Fibroblast of lung (primary cell): ENCODE data around the gene PRKAR1A. TPM values are rescaled to one million over a fixed set of nuclear protein-coding genes. Genes with fewer than 3 reads are reported as not detected.
A peak's percentile ranks its signal among the peaks of the same experiment; 100 is the strongest.

Experiments used
- DNase-seq, 2 donors: peaks; one replicate each; pipeline versions ENCODE4 v3.0.0 to v3.0.0-alpha.2; 2010; ENCODE audit warnings: low read depth in 2 of 2
- H2AFZ ChIP-seq: 2 replicates; pipeline ENCODE4 v1.5.1; 2012; ENCODE audit warnings: low read length, control low read depth, inconsistent platforms
- H3K27ac ChIP-seq: 2 replicates; pipeline ENCODE4 v1.5.1; 2011; ENCODE audit warnings: low read length, control low read depth; ENCODE audit not compliant: insufficient read depth
- H3K27me3 ChIP-seq: 2 replicates; pipeline ENCODE4 v1.5.1; 2011; ENCODE audit warnings: mild to moderate bottlenecking, low read length; ENCODE audit not compliant: control insufficient read depth, insufficient read depth
- H3K36me3 ChIP-seq: 2 replicates; pipeline ENCODE4 v1.5.1; 2011; ENCODE audit warnings: low read length; ENCODE audit not compliant: control insufficient read depth, insufficient read depth
- H3K4me1 ChIP-seq: 2 replicates; pipeline ENCODE4 v1.5.1; 2011; ENCODE audit warnings: low read length; ENCODE audit not compliant: control insufficient read depth, insufficient read depth; ENCODE audit errors: extremely low read depth
- H3K4me2 ChIP-seq: 2 replicates; pipeline ENCODE4 v1.5.1; 2011; ENCODE audit warnings: low read length, control low read depth; ENCODE audit not compliant: insufficient read depth; ENCODE audit errors: extremely low read depth
- H3K4me3 ChIP-seq, 4 experiments: fragments of 200-600 bp in 1 of 4; sonication (generic) in 1 of 4; replicated peaks in 1 of 4; 2 replicates each; pipeline ENCODE4 v1.5.1; 2011 to 2016; ENCODE audit warnings: low read length in 4 of 4, low read depth in 3 of 4, mild to moderate bottlenecking in 3 of 4, control low read depth in 2 of 4, inconsistent platforms in 1 of 4, mixed read lengths in 1 of 4; ENCODE audit not compliant: insufficient read depth in 1 of 4; ENCODE audit errors: control extremely low read depth in 1 of 4
- H3K79me2 ChIP-seq: 2 replicates; pipeline ENCODE4 v1.5.1; 2012; ENCODE audit warnings: mild to moderate bottlenecking, low read length, inconsistent platforms; ENCODE audit not compliant: control insufficient read depth, insufficient read depth
- H3K9ac ChIP-seq: 2 replicates; pipeline ENCODE4 v1.5.1; 2011; ENCODE audit warnings: mild to moderate bottlenecking, low read length, control low read depth; ENCODE audit not compliant: insufficient read depth
- H3K9me3 ChIP-seq: 2 replicates; pipeline ENCODE4 v1.5.1; 2012; ENCODE audit warnings: low read depth, low read length; ENCODE audit not compliant: control insufficient read depth, insufficient read depth
- H4K20me1 ChIP-seq: 2 replicates; pipeline ENCODE4 v1.5.1; 2011; ENCODE audit warnings: low read length; ENCODE audit not compliant: control insufficient read depth, insufficient read depth; ENCODE audit errors: extremely low read depth
- EZH2 ChIP-seq: IDR thresholded peaks from 2 replicates; pipeline ENCODE4 v1.5.1; 2012; ENCODE audit warnings: low read length, control low read depth, mild to moderate bottlenecking; ENCODE audit errors: missing control alignments
- polyA plus RNA-seq, 2 donors: library from polyadenylated mRNA; depleted of rRNA in 1 of 2; stranded (reverse) in 1 of 2; unstranded in 1 of 2; fragments of >200 nt; gene quantifications; 2 replicates each; pipeline ENCODE4 v1.2.1, GENCODE V29; 2011 to 2012; ENCODE audit warnings: missing spikeins in 1 of 2
- total RNA-seq: library from RNA; depleted of rRNA; stranded (reverse); fragments of >200 nt; gene quantifications from 2 replicates; pipeline ENCODE4 v1.2.1, GENCODE V29; 2014
- TF ChIP-seq, protein P1 (sequence below), 2 donors: IDR thresholded peaks in 1 of 2; conservative IDR thresholded peaks in 1 of 2; 1 replicate in 1 of 2; 2 replicates in 1 of 2; pipeline ENCODE4 v1.5.1; 2011 to 2012; ENCODE audit warnings: low read length in 2 of 2, control low read depth in 1 of 2, inconsistent platforms in 1 of 2, low read depth in 1 of 2, mild to moderate bottlenecking in 1 of 2

The PRKAR1A gene
- total and polyA plus RNA-seq, 2 donors (not counting 1 experiment from before 2014, with no cell fraction given): 285 to 290 TPM

DNA sequence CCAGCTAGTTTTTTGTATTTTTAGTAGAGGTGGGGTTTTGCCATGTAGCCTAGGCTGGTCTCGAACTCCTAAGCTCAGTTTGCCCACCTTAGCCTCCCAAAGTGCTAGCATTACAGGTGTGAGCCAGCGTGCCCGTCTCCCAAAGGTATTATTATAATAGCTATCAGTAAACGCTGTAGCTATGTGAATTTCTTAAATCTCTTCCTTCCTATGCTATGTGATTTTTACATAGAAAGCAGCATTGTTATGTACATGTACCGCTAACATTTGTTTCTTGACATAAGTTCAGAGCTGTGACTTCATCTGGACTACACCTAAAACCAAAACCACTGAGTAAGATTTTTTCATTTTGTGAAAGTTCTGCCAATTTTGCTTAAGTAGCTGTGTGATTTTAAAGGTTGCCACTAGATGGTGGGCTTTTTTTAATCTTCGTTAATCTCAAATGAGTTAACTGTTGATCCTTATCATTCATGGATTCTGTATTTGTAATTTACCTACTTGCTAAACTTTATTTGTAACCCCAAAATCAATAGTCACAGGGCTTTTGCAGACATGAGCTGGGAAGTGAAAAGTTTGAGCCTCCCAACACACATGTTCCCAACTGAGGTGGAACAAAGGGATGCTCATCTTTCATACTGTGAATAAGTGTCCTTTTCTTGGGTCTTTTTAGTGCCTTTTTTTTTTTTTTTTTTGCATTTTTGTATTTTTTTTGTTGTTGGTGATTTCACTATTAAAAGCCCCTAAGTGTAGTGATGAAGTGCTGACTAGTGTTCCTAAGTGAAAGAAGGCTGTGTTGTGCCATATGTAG is 21.9 kb downstream of the PRKAR1A start:
- TF ChIP-seq, protein P1, sequence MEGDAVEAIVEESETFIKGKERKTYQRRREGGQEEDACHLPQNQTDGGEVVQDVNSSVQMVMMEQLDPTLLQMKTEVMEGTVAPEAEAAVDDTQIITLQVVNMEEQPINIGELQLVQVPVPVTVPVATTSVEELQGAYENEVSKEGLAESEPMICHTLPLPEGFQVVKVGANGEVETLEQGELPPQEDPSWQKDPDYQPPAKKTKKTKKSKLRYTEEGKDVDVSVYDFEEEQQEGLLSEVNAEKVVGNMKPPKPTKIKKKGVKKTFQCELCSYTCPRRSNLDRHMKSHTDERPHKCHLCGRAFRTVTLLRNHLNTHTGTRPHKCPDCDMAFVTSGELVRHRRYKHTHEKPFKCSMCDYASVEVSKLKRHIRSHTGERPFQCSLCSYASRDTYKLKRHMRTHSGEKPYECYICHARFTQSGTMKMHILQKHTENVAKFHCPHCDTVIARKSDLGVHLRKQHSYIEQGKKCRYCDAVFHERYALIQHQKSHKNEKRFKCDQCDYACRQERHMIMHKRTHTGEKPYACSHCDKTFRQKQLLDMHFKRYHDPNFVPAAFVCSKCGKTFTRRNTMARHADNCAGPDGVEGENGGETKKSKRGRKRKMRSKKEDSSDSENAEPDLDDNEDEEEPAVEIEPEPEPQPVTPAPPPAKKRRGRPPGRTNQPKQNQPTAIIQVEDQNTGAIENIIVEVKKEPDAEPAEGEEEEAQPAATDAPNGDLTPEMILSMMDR (conservative IDR thresholded peaks at IDR 0.05 in 1 of 2, IDR thresholded peaks at IDR 0.05 in 1 of 2; ENCODE audit: low read depth in 1 of 2, low read length in 2 of 2): peak; percentile 44 to 51
- TF ChIP-seq EZH2: no peak
- peak; percentile 47 to 84 for DNase-seq
- no peaks in the 10 kb centered on the region for H3K27me3 ChIP-seq
- H3K4me1 ChIP-seq: no peaks in the 10 kb centered on the region
- no peaks in the 10 kb centered on the region for H3K79me2 ChIP-seq
- H4K20me1 ChIP-seq: no peaks in the 10 kb centered on the region
- no peak overlapping the region for H3K4me3 ChIP-seq
- peaks cover 11% of the 10 kb centered on the region for H3K36me3 ChIP-seq
- H3K4me2 ChIP-seq: no peak overlapping the region
- no peak overlapping the region for H3K9ac ChIP-seq
- no peak overlapping the region for H2AFZ ChIP-seq
- no peak overlapping the region for H3K27ac ChIP-seq
- no peaks in the 10 kb centered on the region for H3K9me3 ChIP-seq

DNA sequence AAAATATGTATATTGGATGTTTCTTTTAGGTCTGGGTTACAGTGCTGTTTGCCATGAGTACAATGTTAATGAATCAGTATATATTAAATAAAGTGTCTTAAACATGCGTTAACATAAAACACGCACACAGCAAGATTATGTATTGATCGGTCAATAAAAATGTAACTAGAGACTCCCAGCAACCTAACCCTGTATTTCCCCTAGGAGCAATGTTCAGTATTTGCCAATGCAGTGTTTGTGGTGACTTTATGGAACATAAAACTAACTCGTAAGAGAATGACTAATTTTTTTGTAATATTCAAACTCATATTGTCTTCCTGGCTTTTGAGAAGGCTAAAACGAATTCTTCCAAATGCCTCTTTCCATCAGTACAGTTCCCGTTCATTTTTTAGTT is 22.5 kb downstream of the PRKAR1A start:
- Histone ChIP-seq H3K27ac (no peak overlapping the region), H3K9me3 (no peaks in the 10 kb centered on the region), H4K20me1 (no peaks in the 10 kb centered on the region), H3K9ac (no peak overlapping the region), H3K79me2 (no peaks in the 10 kb centered on the region), H2AFZ (no peak overlapping the region), H3K27me3 (no peaks in the 10 kb centered on the region), H3K36me3 (peaks cover 12% of the 10 kb centered on the region), H3K4me1 (no peaks in the 10 kb centered on the region), H3K4me2 (no peak overlapping the region), H3K4me3 (no peak overlapping the region)
- no peak for DNase-seq
- TF ChIP-seq EZH2: no peak
- TF ChIP-seq, protein P1 (conservative IDR thresholded peaks at IDR 0.05 in 1 of 2, IDR thresholded peaks at IDR 0.05 in 1 of 2; ENCODE audit: low read depth in 1 of 2, low read length in 2 of 2): no peak

DNA sequence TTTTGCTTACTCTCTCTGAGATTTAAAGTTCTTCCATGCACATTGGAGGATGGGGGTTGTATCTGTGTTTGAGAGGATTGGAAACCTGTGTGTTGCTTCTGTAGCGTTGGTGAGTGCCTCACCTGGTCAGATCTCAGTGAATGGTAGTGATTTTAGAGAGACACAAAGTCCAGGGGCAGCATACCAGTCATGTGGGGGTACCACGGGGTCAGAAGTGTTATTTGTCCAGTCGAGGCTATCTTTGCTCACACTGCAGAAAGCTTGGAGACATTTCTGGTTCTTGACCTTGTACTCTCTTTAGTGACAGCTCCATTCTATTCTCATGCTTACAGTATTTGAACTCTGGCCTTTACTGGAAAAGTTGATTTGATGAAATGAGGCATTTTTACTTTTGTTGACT is 23.7 kb downstream of the PRKAR1A start:
- Histone ChIP-seq H3K27me3 (no peaks in the 10 kb centered on the region), H3K36me3 (peaks cover 11% of the 10 kb centered on the region), H3K4me1 (no peaks in the 10 kb centered on the region), H3K27ac (no peak overlapping the region), H3K4me3 (no peak overlapping the region), H3K9ac (no peak overlapping the region), H4K20me1 (no peaks in the 10 kb centered on the region), H2AFZ (no peak overlapping the region), H3K9me3 (no peaks in the 10 kb centered on the region), H3K4me2 (no peak overlapping the region), H3K79me2 (no peaks in the 10 kb centered on the region)
- TF ChIP-seq EZH2: no peak
- TF ChIP-seq, protein P1 (conservative IDR thresholded peaks at IDR 0.05 in 1 of 2, IDR thresholded peaks at IDR 0.05 in 1 of 2; ENCODE audit: low read depth in 1 of 2, low read length in 2 of 2): no peak
- DNase-seq: no peak
